GM12878 (cell line): ENCODE measurements around the gene DCDC2. TPM values are rescaled to one million over a fixed set of nuclear protein-coding genes. Genes with fewer than 3 reads are reported as not detected.

Source experiments
- ATAC-seq: fragments of 200-7000 bp; cut with Tn5 transposase; 3 replicates; pipeline ENCODE4 v1.9.1; 2020; ENCODE audit warnings: mild to moderate bottlenecking, moderate library complexity
- BruUV-seq: library from RNA; stranded (reverse); fragments of 400-500 nt; replicated peaks from 2 replicates; lab custom pipeline; 2021; lab: Mats Ljungman, UMichigan
- CTCF ChIA-PET: fragments of 300-600 bp; sonication (Branson Sonifier 250); formaldehyde crosslinking; extraction: SDS; loops from one replicate; lab custom pipeline; 2021; ENCODE audit warnings: inconsistent platforms; lab: Yijun Ruan, JAX
- POLR2A ChIA-PET: fragments of 350-600 bp; formaldehyde crosslinking; extraction: SDS; loops from one replicate; lab custom pipeline; 2021; ENCODE audit warnings: inconsistent platforms; lab: Charles Lee
- RAD21 ChIA-PET: fragments of 300-600 bp; sonication (Branson Sonifier 250); formaldehyde crosslinking; loops from one replicate; lab custom pipeline; 2023; ENCODE audit warnings: antibody characterized with exemption; ENCODE audit not compliant: unreplicated experiment; lab: Charles Lee
- SMC1A ChIA-PET: fragments of 300-600 bp; sonication (Branson Sonifier 250); formaldehyde crosslinking; loops from one replicate; lab custom pipeline; 2023; ENCODE audit not compliant: unreplicated experiment, uncharacterized antibody; lab: Charles Lee
- DNase-seq: peaks from one replicate; pipeline ENCODE4 v3.0.0-alpha.2; 2011; ENCODE audit warnings: low read depth, low spot score
- FAIRE-seq: peaks from 3 replicates; lab custom pipeline; 2011; peaks lifted over from hg19 to GRCh38; lab: Jason Lieb, UNC
- H2AFZ ChIP-seq: 2 replicates; pipeline ENCODE4 v1.6.0; 2011; ENCODE audit warnings: low read depth, low read length, control low read depth; ENCODE audit not compliant: control insufficient read depth
- H3K27ac ChIP-seq: 2 replicates; pipeline ENCODE4 v1.5.1; 2011; ENCODE audit warnings: control low read depth; ENCODE audit not compliant: control insufficient read depth, insufficient read depth
- H3K27me3 ChIP-seq, 2 experiments: replicated peaks in 1 of 2; 2 replicates each; pipeline versions ENCODE4 v1.6.0 to v1.6.1; 2011; ENCODE audit warnings: low read length in 1 of 2; ENCODE audit not compliant: control insufficient read depth in 2 of 2, insufficient read depth in 2 of 2
- H3K36me3 ChIP-seq, 2 experiments: 2 replicates each; pipeline ENCODE4 v1.5.1; 2011; ENCODE audit warnings: low read length in 1 of 2; ENCODE audit not compliant: control insufficient read depth in 2 of 2, insufficient read depth in 2 of 2
- H3K4me1 ChIP-seq: 2 replicates; pipeline ENCODE4 v1.6.1; 2011; ENCODE audit warnings: mild to moderate bottlenecking, low read length, moderate library complexity, mixed read lengths; ENCODE audit not compliant: control insufficient read depth, insufficient read depth
- H3K4me2 ChIP-seq: 2 replicates; pipeline ENCODE4 v1.6.0; 2011; ENCODE audit warnings: control low read depth; ENCODE audit not compliant: control insufficient read depth, insufficient read depth
- H3K4me3 ChIP-seq: fragments of 200-600 bp; sonication (generic); 2 replicates; pipeline ENCODE4 v1.5.1; 2016
- H3K79me2 ChIP-seq: 2 replicates; pipeline ENCODE4 v1.6.0; 2011; ENCODE audit warnings: low read length; ENCODE audit not compliant: control insufficient read depth, insufficient read depth
- H3K9ac ChIP-seq: 2 replicates; pipeline ENCODE4 v1.8.0; 2011; ENCODE audit warnings: low read length, control low read depth, mixed read lengths; ENCODE audit not compliant: control insufficient read depth, insufficient read depth
- H3K9me3 ChIP-seq: replicated peaks from 3 replicates; pipeline ENCODE4 v1.5.1; 2011; ENCODE audit warnings: mild to moderate bottlenecking, low read length; ENCODE audit not compliant: control insufficient read depth, insufficient read depth
- H4K20me1 ChIP-seq: 2 replicates; pipeline ENCODE4 v1.6.0; 2011; ENCODE audit not compliant: control insufficient read depth, insufficient read depth
- BCL3 ChIP-seq: IDR thresholded peaks from 2 replicates; pipeline ENCODE4 v1.6.1; 2011; ENCODE audit warnings: borderline replicate concordance, low read depth, mild to moderate bottlenecking, moderate library complexity, low read length; ENCODE audit not compliant: insufficient read depth, poor library complexity, severe bottlenecking
- CREB1 ChIP-seq: IDR thresholded peaks from 2 replicates; pipeline ENCODE4 v1.6.1; 2012; ENCODE audit warnings: low read depth, mild to moderate bottlenecking, inconsistent platforms
- ELK1 ChIP-seq: IDR thresholded peaks from 2 replicates; pipeline ENCODE4 v1.6.1; 2012; ENCODE audit warnings: low read depth, low read length, improper control_type of control experiment
- NR2C1 ChIP-seq: fragments of 450-650 bp; IDR thresholded peaks from 2 replicates; pipeline ENCODE4 v1.6.1; 2017; ENCODE audit warnings: antibody characterized with exemption, mild to moderate bottlenecking, moderate library complexity
- NR2F1 ChIP-seq: fragments of 450-650 bp; conservative IDR thresholded peaks from 2 replicates; pipeline ENCODE4 v1.6.1; 2017; ENCODE audit warnings: mild to moderate bottlenecking
- RBBP5 ChIP-seq: fragments of 200-600 bp; sonication (generic); conservative IDR thresholded peaks from 2 replicates; pipeline ENCODE4 v1.6.1; 2016
- ZBTB40 ChIP-seq: fragments of 450-650 bp; IDR thresholded peaks from 2 replicates; pipeline ENCODE4 v1.6.1; 2016; ENCODE audit warnings: mild to moderate bottlenecking, moderate library complexity, borderline replicate concordance
- WGBS: methylation state at CpG from one replicate; pipeline ENCODE4 v1.1.6; 2016; ENCODE audit warnings: low lambda C conversion rate; ENCODE audit not compliant: insufficient replicate concordance, insufficient coverage; ENCODE audit errors: missing lambda C conversion rate; 5-methylcytosine and 5-hydroxymethylcytosine counted together
- in situ Hi-C: fragments of 300-500 bp; cut with MboI; formaldehyde crosslinking; loops from 9 replicates; pipeline ENCODE4 v1.14.3; 2018; ENCODE audit warnings: mixed read lengths
- intact Hi-C: fragments of 100-400 bp; cut with micrococcal nuclease; formaldehyde crosslinking; loops from one replicate; pipeline ENCODE4 v1.14.2; 2022; ENCODE audit not compliant: unreplicated experiment
- polyA plus RNA-seq, 11 experiments: library from polyadenylated mRNA; depleted of rRNA in 4 of 11; unstranded in 6 of 11; stranded (reverse) in 5 of 11; fragments of >200 nt; fragmentation: Nextera tagmentation in 4 of 11; fragmentation: Illumina TruSeq in 1 of 11; extraction: Ambion mirVana in 4 of 11; extraction: Trizol in 1 of 11; gene quantifications; 1 replicate in 1 of 11; 2 replicates in 10 of 11; pipeline versions ENCODE4 v1.2.1 to v1.2.3, GENCODE V29; 2011 to 2016; ENCODE audit warnings: inconsistent platforms in 2 of 11, missing spikeins in 2 of 11, low read depth in 1 of 11
- total RNA-seq, 4 experiments: library from RNA; depleted of rRNA in 3 of 4; stranded (reverse); fragments of >200 nt in 3 of 4; fragmentation: Illumina TruSeq in 1 of 4; extraction: Trizol in 1 of 4; gene quantifications; 2 replicates each; pipeline versions ENCODE4 v1.2.1 to v1.2.3, GENCODE V29; 2013 to 2021
- TF ChIP-seq, protein P1 (sequence below), 3 experiments: IDR thresholded peaks in 2 of 3; conservative IDR thresholded peaks in 1 of 3; 2 replicates each; pipeline ENCODE4 v1.5.1; 2011; ENCODE audit warnings: low read depth in 3 of 3, low read length in 3 of 3, mild to moderate bottlenecking in 3 of 3, control low read depth in 2 of 3, moderate library complexity in 2 of 3, inconsistent platforms in 1 of 3, mixed read lengths in 1 of 3; ENCODE audit not compliant: control insufficient read depth in 2 of 3, insufficient read depth in 1 of 3; ENCODE audit errors: extremely low read depth in 1 of 3
- TF ChIP-seq, protein P2 (sequence below): fragments of 450-650 bp; IDR thresholded peaks from 2 replicates; pipeline ENCODE4 v1.6.1; 2017; ENCODE audit warnings: mild to moderate bottlenecking, moderate library complexity

DCDC2 gene
- total and polyA plus RNA-seq, 10 of the 15 experiments (the other 5 are each of a cell fraction or from before 2014, with no cell fraction given) = under 0.01 to 0.03 TPM; not detected in 8

GRCh38 chr6:24251339-24251738 is 106.5 kb downstream of the DCDC2 start:
- 0% methylated on average over 2 of the region's 2 CpGs for WGBS
- CTCF ChIA-PET = no interaction called here
- no peaks in the 10 kb centered on the region for H3K36me3 ChIP-seq
- H3K79me2 ChIP-seq = no peaks in the 10 kb centered on the region
- no peaks in the 10 kb centered on the region for H3K9me3 ChIP-seq
- H4K20me1 ChIP-seq = no peaks in the 10 kb centered on the region
- H3K27ac ChIP-seq = no peak overlapping the region
- intact Hi-C loops = no loop called here
- peaks cover 3% of the 10 kb centered on the region; the same call in 1 of the 2 replicates for H3K4me1 ChIP-seq
- no peaks in the 10 kb centered on the region for H3K27me3 ChIP-seq
- DNase-seq (no peak), ATAC-seq (no peak), FAIRE-seq (no peak)
- no peak overlapping the region for H2AFZ ChIP-seq
- H3K9ac ChIP-seq = no peak overlapping the region
- H3K4me2 ChIP-seq = no peak overlapping the region
- in situ Hi-C loops = no loop called here
- SMC1A ChIA-PET = interaction anchor here (0.9 kb wide), 1 partner anchor 32 kb away, joined by 3 read pairs; no protein-coding TSS in a partner anchor
- POLR2A ChIA-PET = no interaction called here
- TF ChIP-seq NR2C1 (no peak), NR2F1 (no peak), RBBP5 (no peak), BCL3 (no peak), CREB1 (no peak), ELK1 (no peak), ZBTB40 (no peak)
- TF ChIP-seq, protein P1, sequence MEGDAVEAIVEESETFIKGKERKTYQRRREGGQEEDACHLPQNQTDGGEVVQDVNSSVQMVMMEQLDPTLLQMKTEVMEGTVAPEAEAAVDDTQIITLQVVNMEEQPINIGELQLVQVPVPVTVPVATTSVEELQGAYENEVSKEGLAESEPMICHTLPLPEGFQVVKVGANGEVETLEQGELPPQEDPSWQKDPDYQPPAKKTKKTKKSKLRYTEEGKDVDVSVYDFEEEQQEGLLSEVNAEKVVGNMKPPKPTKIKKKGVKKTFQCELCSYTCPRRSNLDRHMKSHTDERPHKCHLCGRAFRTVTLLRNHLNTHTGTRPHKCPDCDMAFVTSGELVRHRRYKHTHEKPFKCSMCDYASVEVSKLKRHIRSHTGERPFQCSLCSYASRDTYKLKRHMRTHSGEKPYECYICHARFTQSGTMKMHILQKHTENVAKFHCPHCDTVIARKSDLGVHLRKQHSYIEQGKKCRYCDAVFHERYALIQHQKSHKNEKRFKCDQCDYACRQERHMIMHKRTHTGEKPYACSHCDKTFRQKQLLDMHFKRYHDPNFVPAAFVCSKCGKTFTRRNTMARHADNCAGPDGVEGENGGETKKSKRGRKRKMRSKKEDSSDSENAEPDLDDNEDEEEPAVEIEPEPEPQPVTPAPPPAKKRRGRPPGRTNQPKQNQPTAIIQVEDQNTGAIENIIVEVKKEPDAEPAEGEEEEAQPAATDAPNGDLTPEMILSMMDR (IDR thresholded peaks at IDR 0.05 in 2 of 3, conservative IDR thresholded peaks at IDR 0.05 in 1 of 3; ENCODE audit: control insufficient read depth in 2 of 3, extremely low read depth in 1 of 3, insufficient read depth in 1 of 3, low read depth in 3 of 3, low read length in 3 of 3) = no peak
- TF ChIP-seq, protein P2, sequence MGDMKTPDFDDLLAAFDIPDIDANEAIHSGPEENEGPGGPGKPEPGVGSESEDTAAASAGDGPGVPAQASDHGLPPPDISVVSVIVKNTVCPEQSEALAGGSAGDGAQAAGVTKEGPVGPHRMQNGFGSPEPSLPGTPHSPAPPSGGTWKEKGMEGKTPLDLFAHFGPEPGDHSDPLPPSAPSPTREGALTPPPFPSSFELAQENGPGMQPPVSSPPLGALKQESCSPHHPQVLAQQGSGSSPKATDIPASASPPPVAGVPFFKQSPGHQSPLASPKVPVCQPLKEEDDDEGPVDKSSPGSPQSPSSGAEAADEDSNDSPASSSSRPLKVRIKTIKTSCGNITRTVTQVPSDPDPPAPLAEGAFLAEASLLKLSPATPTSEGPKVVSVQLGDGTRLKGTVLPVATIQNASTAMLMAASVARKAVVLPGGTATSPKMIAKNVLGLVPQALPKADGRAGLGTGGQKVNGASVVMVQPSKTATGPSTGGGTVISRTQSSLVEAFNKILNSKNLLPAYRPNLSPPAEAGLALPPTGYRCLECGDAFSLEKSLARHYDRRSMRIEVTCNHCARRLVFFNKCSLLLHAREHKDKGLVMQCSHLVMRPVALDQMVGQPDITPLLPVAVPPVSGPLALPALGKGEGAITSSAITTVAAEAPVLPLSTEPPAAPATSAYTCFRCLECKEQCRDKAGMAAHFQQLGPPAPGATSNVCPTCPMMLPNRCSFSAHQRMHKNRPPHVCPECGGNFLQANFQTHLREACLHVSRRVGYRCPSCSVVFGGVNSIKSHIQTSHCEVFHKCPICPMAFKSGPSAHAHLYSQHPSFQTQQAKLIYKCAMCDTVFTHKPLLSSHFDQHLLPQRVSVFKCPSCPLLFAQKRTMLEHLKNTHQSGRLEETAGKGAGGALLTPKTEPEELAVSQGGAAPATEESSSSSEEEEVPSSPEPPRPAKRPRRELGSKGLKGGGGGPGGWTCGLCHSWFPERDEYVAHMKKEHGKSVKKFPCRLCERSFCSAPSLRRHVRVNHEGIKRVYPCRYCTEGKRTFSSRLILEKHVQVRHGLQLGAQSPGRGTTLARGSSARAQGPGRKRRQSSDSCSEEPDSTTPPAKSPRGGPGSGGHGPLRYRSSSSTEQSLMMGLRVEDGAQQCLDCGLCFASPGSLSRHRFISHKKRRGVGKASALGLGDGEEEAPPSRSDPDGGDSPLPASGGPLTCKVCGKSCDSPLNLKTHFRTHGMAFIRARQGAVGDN = no peak
- TF ChIP-seq, all 136 proteins: peak for 0
- no TSS peak for BruUV-seq
- no peak overlapping the region for H3K4me3 ChIP-seq
- RAD21 ChIA-PET = no interaction called here
